ENCODE measurements around the gene PDZRN3.

Gene PDZRN3

DNA sequence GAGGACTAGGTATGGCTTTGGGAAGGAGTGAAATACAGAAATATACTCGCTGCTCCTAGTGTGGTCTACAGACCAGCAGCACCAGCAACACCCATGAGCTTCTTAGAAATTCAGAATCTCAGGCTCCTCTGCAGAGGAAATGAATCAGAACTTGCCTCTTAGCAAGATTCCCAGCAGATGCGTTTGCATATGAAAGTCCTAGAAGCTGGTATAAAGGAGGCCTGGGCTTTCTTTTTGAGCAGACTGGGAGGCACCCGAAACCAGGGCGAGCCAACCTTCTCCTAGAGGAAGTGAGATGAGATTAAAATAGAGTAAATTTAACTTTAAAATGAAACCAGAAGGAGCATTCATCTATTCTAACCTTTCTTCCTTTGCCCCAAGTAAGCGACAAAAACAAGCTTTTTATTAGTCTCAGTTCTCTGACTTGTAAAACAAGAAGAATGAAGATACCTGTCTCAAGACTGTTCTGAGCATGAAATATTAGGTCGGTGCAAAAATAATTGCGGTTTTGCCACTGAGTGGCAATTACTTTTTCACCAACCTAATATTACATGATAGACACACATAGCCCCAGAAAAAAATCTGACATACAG lies 140.0 kb downstream of the PDZRN3 start:
- no peak overlapping the region for H3K27ac ChIP-seq (ENCODE audit: low read depth, low read length)
- H3K36me3 ChIP-seq (ENCODE audit: control insufficient read depth, insufficient read depth, low read length), result no peaks in the 10 kb centered on the region
- no peaks in the 10 kb centered on the region for H3K27me3 ChIP-seq (ENCODE audit: control insufficient read depth, insufficient read depth, low read length)
- H3K9ac ChIP-seq (ENCODE audit: low read length), result no peak overlapping the region
- no peak overlapping the region for H3K4me3 ChIP-seq (ENCODE audit: low read length)
- peaks cover 20% of the 10 kb centered on the region for H3K4me1 ChIP-seq (ENCODE audit: control insufficient read depth, insufficient read depth, low read length)

GRCh38 chr3:73481888-73482287 lies 142.9 kb downstream of the PDZRN3 start:
- H3K27me3 ChIP-seq (ENCODE audit: control insufficient read depth, insufficient read depth, low read length), result no peaks in the 10 kb centered on the region
- H3K9ac ChIP-seq (ENCODE audit: low read length), result no peak overlapping the region
- no peaks in the 10 kb centered on the region for H3K36me3 ChIP-seq (ENCODE audit: control insufficient read depth, insufficient read depth, low read length)
- H3K4me3 ChIP-seq (ENCODE audit: low read length), result no peak overlapping the region
- H3K27ac ChIP-seq (ENCODE audit: low read depth, low read length), result no peak overlapping the region
- peaks cover 17% of the 10 kb centered on the region for H3K4me1 ChIP-seq (ENCODE audit: control insufficient read depth, insufficient read depth, low read length)

DNA sequence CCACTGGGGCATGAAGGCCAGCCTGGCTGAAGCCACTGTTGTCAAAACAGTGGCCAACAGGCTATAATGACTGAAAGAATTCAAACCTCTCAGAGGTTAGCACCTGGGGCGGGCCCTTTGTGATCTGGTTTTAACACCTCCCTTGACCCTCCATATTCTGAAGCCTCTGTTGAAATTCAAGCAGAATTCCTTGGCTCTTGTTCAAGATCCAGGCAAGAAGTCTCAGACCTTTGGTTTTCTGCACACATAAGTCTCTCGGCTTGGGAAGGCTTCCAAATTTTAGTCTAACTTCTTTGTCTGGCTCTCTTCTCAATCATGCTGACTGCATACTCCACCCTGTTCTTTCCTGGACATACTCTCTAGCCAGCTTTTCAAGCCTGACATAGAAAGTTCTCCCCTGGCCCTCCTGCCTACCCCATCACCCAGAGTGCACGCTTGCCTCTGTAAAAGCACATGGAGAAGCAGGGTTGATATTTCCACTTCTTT lies 144.5 kb downstream of the PDZRN3 start:
- H3K27me3 ChIP-seq (ENCODE audit: control insufficient read depth, insufficient read depth, low read length), result no peaks in the 10 kb centered on the region
- no peak overlapping the region for H3K27ac ChIP-seq (ENCODE audit: low read depth, low read length)
- no peaks in the 10 kb centered on the region for H3K36me3 ChIP-seq (ENCODE audit: control insufficient read depth, insufficient read depth, low read length)
- H3K4me1 ChIP-seq (ENCODE audit: control insufficient read depth, insufficient read depth, low read length), result peaks cover 14% of the 10 kb centered on the region
- H3K4me3 ChIP-seq (ENCODE audit: low read length), result no peak overlapping the region
- H3K9ac ChIP-seq (ENCODE audit: low read length), result no peak overlapping the region

- no peak overlapping the region for H3K4me3 ChIP-seq (ENCODE audit: low read length)
- no peaks in the 10 kb centered on the region for H3K27me3 ChIP-seq (ENCODE audit: control insufficient read depth, insufficient read depth, low read length)
- H3K4me1 ChIP-seq (ENCODE audit: control insufficient read depth, insufficient read depth, low read length), result peaks cover 11% of the 10 kb centered on the region
- no peaks in the 10 kb centered on the region for H3K36me3 ChIP-seq (ENCODE audit: control insufficient read depth, insufficient read depth, low read length)
- H3K9ac ChIP-seq (ENCODE audit: low read length), result no peak overlapping the region
- no peak overlapping the region for H3K27ac ChIP-seq (ENCODE audit: low read depth, low read length)
Observed at GRCh38 chr3:73479325-73479724, 145.4 kb downstream of the PDZRN3 start.

DNA sequence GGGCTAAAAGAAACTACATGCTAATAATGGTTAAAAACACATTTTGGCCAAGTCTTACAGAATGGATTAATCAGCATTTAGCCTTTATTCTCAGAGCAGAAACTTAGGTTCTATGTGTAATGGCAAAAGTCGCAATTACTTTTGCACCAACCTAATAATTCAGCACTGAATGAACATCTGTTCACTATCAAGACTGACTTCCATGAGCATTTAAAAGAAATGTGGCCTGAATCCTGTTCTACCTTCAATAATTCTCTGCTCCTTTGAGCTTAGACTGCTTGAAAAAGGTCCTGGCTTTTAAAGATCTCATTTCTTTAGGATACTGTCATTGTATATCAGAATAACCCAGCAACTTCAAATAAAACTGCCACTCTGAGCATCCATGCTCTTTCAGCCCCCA lies 145.9 kb downstream of the PDZRN3 start:
- Histone ChIP-seq H3K4me3 (ENCODE audit: low read length) (no peak overlapping the region), H3K27ac (ENCODE audit: low read depth, low read length) (no peak overlapping the region), H3K36me3 (ENCODE audit: control insufficient read depth, insufficient read depth, low read length) (no peaks in the 10 kb centered on the region), H3K27me3 (ENCODE audit: control insufficient read depth, insufficient read depth, low read length) (no peaks in the 10 kb centered on the region), H3K4me1 (ENCODE audit: control insufficient read depth, insufficient read depth, low read length) (peaks cover 11% of the 10 kb centered on the region), H3K9ac (ENCODE audit: low read length) (no peak overlapping the region)

DNA sequence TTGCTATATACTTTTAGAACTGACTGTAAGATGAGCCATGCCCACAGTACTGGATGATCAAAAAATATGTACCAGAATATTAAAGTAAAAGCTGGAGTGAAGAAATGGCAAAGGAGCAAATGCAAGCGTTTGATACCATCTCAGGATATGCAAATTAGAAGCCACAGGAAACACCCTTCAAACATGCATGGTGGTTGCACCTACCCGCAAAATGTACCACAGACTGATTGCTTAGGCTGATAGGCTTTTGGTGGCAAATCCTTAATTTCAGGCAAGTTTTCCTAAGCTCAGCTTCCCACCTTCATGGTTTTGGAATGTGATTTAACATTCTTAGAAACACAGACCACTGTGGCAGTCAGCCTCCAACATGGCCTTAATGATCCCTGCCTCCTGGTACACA lies 149.0 kb downstream of the PDZRN3 start:
- no peak overlapping the region for H3K9ac ChIP-seq (ENCODE audit: low read length)
- no peaks in the 10 kb centered on the region for H3K36me3 ChIP-seq (ENCODE audit: control insufficient read depth, insufficient read depth, low read length)
- no peak overlapping the region for H3K4me3 ChIP-seq (ENCODE audit: low read length)
- peaks cover 8% of the 10 kb centered on the region for H3K4me1 ChIP-seq (ENCODE audit: control insufficient read depth, insufficient read depth, low read length)
- H3K27ac ChIP-seq (ENCODE audit: low read depth, low read length), result no peak overlapping the region
- H3K27me3 ChIP-seq (ENCODE audit: control insufficient read depth, insufficient read depth, low read length), result no peaks in the 10 kb centered on the region

GRCh38 chr3:73475175-73475574 lies 149.6 kb downstream of the PDZRN3 start:
- H3K4me1 ChIP-seq (ENCODE audit: control insufficient read depth, insufficient read depth, low read length), result peaks cover 4% of the 10 kb centered on the region
- no peaks in the 10 kb centered on the region for H3K27me3 ChIP-seq (ENCODE audit: control insufficient read depth, insufficient read depth, low read length)
- no peaks in the 10 kb centered on the region for H3K36me3 ChIP-seq (ENCODE audit: control insufficient read depth, insufficient read depth, low read length)
- H3K4me3 ChIP-seq (ENCODE audit: low read length), result no peak overlapping the region
- no peak overlapping the region for H3K9ac ChIP-seq (ENCODE audit: low read length)
- H3K27ac ChIP-seq (ENCODE audit: low read depth, low read length), result no peak overlapping the region

- H3K27me3 ChIP-seq (ENCODE audit: control insufficient read depth, insufficient read depth, low read length), result no peaks in the 10 kb centered on the region
- no peak overlapping the region for H3K9ac ChIP-seq (ENCODE audit: low read length)
- H3K4me3 ChIP-seq (ENCODE audit: low read length), result no peak overlapping the region
- H3K36me3 ChIP-seq (ENCODE audit: control insufficient read depth, insufficient read depth, low read length), result no peaks in the 10 kb centered on the region
- no peak overlapping the region for H3K27ac ChIP-seq (ENCODE audit: low read depth, low read length)
- peaks cover 4% of the 10 kb centered on the region for H3K4me1 ChIP-seq (ENCODE audit: control insufficient read depth, insufficient read depth, low read length)
Observed at GRCh38 chr3:73474619-73475018, 150.1 kb downstream of the PDZRN3 start.

GRCh38 chr3:73473898-73474416 lies 150.8 kb downstream of the PDZRN3 start:
- Histone ChIP-seq H3K27me3 (ENCODE audit: control insufficient read depth, insufficient read depth, low read length) (no peaks in the 10 kb centered on the region), H3K36me3 (ENCODE audit: control insufficient read depth, insufficient read depth, low read length) (no peaks in the 10 kb centered on the region), H3K9ac (ENCODE audit: low read length) (no peak overlapping the region), H3K27ac (ENCODE audit: low read depth, low read length) (no peak overlapping the region), H3K4me1 (ENCODE audit: control insufficient read depth, insufficient read depth, low read length) (peaks cover 3% of the 10 kb centered on the region), H3K4me3 (ENCODE audit: low read length) (no peak overlapping the region)

DNA sequence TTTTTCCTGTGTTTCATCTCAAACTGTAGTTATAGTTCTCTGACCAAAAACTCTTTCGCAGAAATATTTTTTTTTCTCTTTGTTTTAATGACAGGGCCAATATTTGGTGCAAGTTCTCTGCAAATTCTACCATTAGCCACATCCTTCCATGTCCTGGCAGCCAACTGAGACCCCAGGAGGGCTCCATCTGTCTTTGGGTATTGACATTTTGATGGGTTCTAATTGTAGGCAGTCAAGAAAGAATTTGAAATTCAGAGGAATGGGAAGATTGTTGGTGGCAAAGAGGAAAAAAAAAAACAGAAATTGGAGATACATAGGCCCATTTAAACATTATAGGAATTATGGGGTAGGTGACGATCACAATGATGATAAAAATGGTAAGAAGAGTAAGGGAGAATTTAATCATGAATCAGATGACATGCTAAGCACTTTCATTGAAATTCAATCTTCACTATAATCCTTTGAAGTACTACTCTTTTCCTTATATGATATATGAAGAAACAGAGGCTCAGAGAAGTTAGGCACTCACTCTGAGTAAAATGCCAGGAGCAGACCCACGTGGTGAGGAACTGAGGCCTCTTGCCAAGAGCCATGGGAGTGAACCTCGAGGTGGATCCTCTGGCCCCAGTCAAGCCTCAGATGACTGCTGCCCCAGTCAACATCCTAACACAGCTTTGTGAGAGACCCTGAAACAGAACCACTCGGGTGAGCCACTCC lies 151.4 kb downstream of the PDZRN3 start:
- Histone ChIP-seq H3K4me1 (ENCODE audit: control insufficient read depth, insufficient read depth, low read length) (no peaks in the 10 kb centered on the region), H3K27me3 (ENCODE audit: control insufficient read depth, insufficient read depth, low read length) (no peaks in the 10 kb centered on the region), H3K27ac (ENCODE audit: low read depth, low read length) (no peak overlapping the region), H3K36me3 (ENCODE audit: control insufficient read depth, insufficient read depth, low read length) (no peaks in the 10 kb centered on the region), H3K4me3 (ENCODE audit: low read length) (no peak overlapping the region), H3K9ac (ENCODE audit: low read length) (no peak overlapping the region)

- Histone ChIP-seq H3K4me1 (ENCODE audit: control insufficient read depth, insufficient read depth, low read length) (peaks cover 2% of the 10 kb centered on the region), H3K36me3 (ENCODE audit: control insufficient read depth, insufficient read depth, low read length) (no peaks in the 10 kb centered on the region), H3K9ac (ENCODE audit: low read length) (no peak overlapping the region), H3K4me3 (ENCODE audit: low read length) (no peak overlapping the region), H3K27me3 (ENCODE audit: control insufficient read depth, insufficient read depth, low read length) (no peaks in the 10 kb centered on the region), H3K27ac (ENCODE audit: low read depth, low read length) (no peak overlapping the region)
Observed at GRCh38 chr3:73471986-73472787, 152.6 kb downstream of the PDZRN3 start.

- Histone ChIP-seq H3K27ac (ENCODE audit: low read depth, low read length) (no peak overlapping the region), H3K4me1 (ENCODE audit: control insufficient read depth, insufficient read depth, low read length) (peaks cover 2% of the 10 kb centered on the region), H3K4me3 (ENCODE audit: low read length) (no peak overlapping the region), H3K27me3 (ENCODE audit: control insufficient read depth, insufficient read depth, low read length) (no peaks in the 10 kb centered on the region), H3K36me3 (ENCODE audit: control insufficient read depth, insufficient read depth, low read length) (no peaks in the 10 kb centered on the region), H3K9ac (ENCODE audit: low read length) (no peak overlapping the region)
Observed at GRCh38 chr3:73470860-73471259, 153.9 kb downstream of the PDZRN3 start.
